GM21717 (cell line): ENCODE measurements around the gene SYTL2.
"Not testable (repeated sequence)": the region's sequence is repeated elsewhere in the genome, so short reads cannot be mapped to it uniquely, and the experiment has no call there.

ENCODE experiments used
- ATAC-seq: cut with Tn5 transposase; IDR thresholded peaks from one replicate; pipeline ENCODE4 v1.9.1; 2021; ENCODE audit warnings: mild to moderate bottlenecking, moderate library complexity; ENCODE audit not compliant: unreplicated experiment

Gene SYTL2

DNA sequence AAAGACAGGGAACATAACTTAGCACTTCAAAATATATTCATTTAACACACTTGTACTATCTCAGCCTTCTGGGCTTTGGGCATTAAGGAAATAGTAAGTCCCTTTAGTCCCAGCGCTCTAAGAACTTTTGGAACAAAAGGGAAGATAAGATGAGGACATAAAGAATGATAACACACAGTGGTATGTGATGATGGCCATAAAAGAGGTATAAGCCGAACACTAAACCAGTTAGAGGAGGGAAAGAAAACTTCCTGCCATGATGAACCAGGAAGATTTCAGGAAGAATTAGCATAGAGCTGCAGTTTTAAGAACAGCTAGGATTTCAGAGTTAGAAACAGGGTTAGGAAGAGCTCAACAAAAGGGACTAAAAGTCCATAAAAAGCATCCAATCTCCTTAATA lies 11.8 kb downstream of the SYTL2 start:
- no peak for ATAC-seq

DNA sequence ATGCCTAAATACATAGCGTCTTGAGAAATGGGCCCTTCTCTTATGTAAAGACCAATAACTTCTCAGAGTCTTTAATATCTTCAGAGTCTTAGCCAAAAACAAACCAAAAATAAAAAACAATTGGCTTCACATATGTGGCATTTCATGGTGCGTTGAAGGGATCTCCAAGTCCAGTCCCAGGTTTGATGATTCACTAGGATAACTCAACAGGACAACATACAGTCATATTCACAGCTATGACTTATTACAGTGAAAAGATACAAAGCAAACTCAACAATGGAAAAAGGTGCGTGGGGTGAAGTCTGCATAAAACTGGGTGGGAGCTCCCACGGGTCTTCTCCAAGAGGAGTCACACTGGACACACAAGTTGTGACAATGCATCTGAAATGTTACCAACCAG lies 12.6 kb downstream of the SYTL2 start:
- ATAC-seq, result no peak

DNA sequence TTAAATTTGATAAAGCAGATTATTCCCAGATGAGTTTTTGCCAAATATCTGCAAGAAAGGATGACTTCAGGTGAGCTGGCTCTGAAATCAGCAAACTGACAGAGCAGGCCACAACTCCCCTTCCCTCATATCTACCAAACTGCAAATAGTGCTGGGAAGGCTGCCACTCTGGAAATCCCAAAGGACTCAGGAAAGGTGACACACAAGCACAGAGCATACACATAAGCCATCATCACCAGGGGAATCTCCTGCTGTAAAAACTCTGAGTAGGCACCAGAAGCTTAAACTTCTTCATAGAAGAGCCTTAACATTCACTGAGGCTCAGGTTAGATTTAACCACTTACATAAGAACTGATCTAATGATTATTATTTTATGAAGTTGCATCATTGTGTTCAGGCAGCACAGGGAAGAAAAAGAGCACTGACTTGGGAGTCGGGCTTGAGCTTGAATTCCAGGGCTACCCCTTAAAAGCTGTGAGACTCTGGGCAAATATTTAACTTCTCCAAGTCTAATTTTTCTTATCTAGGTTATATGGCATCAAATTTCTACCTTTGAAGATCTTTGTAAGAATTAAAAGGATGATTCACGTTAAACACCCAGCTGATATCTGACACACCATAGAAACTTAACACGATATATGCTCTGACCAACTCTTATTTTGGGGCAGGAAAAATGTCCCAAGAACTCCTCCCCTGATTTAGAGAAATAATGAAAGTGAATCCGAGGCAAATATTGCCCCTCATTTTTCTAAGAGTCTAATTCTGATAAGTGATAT lies 15.0 kb downstream of the SYTL2 start:
- ATAC-seq, result no peak

DNA sequence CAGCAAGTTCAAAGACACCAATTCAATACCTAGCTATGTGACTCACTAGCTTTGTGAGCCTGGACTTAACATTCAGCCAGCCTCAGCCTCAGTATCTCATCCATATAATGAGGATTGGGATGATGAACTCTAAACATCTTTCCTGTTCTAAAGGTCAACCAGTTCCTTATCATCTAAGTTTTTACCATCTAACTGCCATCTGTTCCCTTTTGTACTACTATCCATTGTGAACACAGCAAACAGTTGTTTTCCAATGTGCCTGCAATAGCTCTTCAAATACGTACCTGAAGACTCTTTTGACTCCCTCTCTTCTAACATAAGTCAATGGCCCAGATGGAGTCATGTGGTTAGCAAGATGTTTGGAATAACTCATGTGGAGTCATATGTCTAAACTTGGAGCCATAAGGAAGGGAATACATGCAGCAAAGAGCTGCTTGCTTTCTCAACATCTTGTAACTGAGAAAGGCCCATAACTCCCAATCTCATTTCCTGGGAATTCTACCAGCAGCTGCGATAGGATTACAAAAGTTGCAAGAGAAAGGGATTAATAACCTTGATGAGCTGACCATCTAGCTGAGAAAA lies 19.4 kb downstream of the SYTL2 start:
- no peak for ATAC-seq

DNA sequence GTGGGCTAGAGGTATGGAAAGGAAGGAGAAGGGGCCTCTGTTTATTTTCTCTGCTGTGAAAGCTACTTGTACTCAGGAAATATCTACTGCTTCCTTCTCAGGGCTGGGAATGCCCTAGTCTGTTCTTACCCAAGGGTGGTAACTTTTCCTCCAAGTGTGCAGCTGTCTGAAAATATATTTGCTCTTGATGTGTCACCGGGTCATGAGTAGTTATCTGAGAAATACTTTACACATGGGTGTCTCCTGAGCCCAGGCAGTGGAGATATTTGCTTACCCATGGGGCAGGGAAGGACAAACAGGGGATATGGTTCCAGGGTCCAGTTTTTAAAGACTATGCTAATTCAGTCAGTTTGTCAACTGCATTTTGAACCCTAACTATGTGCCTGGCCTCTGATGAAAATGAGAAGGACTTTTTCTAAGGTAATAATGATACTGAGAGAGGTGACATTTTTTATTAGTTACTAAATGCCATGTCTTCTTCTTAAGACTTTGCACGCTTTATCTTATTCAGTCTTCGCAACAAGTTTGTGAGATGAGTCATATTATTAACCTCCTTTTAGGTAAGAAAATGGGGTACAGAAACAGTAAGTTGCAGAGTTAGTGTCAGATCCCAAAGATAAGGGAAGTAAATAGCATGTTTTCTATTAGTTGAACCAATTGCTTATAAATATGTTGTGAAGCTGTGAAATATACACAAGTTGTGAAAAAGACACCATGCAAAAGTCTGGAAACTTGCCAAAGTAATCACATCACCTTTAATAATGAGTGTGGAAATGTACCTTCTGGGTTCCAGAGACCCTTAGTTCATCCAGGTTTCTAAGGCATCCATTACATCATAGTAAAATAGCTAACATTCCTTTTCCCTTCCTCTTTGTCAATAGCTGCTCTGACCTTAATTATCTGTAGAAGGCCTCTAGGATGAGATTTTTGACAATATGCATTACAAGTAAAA lies 22.9 kb downstream of the SYTL2 start:
- ATAC-seq, result no peak

DNA sequence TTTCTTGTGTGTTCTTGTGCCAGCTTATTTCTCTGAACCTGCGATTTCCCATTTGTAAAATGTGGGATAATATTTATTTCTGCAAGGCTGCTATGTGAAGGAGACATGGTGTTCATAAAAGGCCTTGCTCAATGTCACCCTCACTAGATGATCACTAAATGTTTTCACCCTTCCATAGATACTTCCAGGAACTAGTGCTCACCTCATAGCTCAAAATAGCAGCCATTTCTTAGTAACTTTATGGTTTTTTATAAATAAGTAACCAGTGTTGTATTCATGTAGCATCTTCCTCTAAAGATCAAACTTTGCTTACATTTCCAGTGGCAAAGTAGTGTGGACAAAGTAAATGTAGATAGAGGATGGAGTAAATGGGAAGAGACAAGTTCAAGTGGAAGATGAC lies 23.8 kb downstream of the SYTL2 start:
- no peak for ATAC-seq

DNA sequence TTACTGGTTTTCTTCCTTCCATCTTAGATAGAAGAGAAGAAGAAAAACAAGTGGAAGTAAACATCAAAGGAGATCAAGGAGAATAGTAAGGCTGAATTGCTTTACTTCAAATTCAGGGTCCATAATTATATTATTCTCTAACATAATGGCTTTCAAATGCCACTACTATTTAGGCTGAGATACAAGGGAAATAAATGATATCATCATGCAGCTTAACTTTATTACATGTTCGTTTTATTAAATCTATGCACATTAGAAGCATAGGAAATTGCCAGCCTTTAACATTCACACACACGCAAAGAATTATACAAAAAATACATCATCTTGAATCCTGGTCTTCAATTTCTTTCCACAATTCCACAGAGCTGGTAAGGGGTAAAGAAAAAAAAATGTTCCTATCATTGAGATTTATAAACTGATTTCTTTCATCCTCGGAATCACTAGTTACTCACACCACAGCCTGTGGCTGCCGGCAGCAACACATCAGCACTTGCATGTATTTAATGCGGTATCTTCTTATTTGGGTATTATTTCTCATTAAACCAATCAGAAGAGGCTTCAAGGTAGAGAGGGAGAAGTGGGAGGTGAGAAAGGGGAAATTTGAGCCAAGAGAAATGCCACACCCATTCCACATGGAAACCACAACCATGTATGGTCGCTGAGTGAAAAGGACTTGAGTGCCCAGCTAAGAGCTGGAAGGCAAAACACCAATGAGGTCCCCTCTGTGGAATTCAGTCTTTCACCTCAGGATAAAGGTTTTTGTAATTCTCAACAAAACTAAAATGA lies 26.3 kb downstream of the SYTL2 start:
- no peak for ATAC-seq

DNA sequence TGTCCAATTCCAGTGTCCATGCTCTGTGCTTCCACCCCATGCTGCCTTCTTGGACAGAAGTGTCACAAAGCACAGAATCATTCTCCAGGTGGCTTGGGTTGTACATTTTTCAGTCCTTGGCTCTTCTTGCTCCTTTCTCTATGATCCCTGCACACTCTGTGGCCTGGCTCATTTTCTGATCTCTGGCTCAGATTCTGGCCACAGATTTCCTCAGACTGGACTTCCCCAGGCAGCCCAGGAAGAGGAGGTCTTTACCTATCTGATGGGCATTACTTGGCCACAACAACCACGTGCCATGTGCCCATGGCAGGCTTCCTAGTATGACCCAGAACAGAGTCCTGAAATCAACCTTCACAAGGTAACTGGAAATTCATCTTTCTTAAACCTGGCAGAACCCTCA lies 27.2 kb downstream of the SYTL2 start:
- ATAC-seq, result no peak

DNA sequence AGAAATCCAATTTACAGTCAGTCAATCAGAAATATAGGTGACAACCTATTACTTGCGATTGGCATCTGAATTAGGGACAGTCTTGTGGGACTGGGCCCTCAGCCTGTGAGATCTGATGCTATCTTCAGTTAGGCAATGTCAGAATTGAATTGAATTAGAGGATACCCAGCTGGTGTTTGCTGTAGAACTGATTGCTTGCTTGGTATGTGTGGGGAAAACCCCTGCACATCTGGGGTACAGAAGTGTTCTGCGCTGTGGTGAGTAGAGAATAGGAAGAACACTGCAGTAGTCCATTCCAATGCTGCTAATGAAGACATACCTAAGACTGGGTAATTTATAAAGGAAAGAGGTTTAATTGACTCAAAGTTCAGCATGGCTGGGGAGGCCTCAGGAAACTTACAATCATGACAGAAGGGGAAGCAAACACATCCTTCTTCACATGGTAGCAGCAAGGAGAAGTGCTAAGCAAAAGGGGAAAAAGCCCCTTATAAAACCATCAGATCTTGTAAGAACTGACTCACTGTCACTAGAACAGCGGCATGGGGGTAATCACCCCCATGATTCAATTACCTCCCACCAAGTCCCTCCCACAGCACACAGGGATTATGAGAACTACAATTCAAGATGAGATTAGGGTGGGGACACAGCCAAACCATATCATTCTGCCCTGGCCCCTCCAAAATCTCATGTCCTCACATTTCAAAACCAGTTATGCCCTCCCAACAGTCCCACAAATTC lies 30.0 kb downstream of the SYTL2 start:
- not testable (repeated sequence) for ATAC-seq

DNA sequence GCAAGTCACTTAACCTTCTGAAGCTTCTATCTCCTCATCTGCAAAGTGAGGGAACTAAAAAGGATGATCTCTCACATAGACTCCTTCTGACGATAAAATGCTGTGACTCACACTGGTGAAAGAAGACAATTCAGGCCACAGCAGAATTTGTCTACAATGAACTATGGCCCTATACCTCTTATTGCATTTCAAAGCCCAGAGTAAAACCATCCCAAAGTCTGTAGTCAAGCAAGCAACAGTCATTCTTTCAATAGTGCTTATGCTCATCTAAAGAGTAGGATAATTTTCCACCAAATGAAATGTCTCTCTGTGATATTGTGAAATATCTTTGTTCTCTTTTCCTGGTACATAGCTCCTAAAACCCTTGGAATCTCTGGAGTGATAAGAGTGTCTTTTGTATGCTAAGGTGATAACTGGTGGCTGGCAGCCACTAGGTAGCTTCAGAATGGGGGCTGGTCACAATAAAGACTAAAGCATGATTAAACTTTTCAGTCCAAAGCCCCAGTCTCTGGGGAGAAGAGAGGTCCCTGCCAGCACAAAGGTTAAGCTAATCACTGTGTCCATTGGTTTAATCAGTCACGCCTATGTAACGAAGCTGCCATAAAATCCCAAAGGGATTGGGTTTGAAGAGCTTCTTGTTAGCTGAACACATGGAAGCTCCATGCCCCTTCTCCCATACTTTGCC lies 30.8 kb downstream of the SYTL2 start:
- no peak for ATAC-seq

DNA sequence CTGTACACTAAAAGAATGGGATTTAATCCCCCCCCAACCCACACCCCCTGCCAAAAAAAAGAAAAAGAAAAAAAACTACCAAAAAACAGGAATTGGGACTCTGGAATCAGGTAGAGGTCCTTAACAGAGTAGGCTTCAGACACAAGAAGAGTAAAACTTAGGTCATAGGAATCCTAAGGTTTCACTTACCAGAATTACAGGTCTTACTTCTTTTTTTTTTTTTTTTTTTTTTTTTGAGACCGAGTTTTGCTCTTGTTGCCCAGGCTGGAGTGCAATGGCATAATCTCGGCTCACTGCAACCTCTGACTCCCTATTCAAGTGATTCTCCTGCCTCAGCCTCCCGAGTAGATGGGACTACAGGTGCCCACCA lies 33.4 kb downstream of the SYTL2 start:
- ATAC-seq, result not testable (repeated sequence)

DNA sequence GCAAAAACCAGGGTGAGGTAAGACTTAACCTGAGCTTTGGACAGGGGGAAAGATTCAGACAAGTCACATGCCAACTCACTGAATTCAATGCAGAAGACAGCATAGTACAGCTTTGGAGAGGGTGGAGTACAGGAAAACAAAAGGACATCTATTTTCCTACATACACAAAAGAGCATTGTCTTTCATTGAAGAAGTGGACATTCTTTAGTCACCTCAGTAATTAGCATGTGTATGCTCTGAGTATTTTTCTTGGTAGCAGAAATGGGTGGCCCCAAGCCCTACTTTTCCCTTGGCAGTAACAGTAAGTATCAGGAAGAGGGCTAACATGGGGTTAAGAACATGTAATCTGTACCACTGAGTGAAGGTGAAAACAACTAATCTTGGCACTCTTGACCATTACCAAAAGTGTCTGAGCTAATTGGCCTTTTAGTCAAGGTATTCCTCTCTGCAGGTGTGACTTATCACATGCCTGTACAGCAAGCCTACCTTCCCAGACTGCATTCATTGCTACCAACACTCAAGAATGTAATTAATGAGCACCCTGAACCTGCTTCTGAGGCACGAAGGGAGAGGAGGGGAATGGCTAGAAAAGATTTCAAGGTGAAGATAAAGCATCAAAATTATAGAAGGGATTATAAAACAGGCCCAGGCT lies 33.9 kb downstream of the SYTL2 start:
- ATAC-seq, result no peak

DNA sequence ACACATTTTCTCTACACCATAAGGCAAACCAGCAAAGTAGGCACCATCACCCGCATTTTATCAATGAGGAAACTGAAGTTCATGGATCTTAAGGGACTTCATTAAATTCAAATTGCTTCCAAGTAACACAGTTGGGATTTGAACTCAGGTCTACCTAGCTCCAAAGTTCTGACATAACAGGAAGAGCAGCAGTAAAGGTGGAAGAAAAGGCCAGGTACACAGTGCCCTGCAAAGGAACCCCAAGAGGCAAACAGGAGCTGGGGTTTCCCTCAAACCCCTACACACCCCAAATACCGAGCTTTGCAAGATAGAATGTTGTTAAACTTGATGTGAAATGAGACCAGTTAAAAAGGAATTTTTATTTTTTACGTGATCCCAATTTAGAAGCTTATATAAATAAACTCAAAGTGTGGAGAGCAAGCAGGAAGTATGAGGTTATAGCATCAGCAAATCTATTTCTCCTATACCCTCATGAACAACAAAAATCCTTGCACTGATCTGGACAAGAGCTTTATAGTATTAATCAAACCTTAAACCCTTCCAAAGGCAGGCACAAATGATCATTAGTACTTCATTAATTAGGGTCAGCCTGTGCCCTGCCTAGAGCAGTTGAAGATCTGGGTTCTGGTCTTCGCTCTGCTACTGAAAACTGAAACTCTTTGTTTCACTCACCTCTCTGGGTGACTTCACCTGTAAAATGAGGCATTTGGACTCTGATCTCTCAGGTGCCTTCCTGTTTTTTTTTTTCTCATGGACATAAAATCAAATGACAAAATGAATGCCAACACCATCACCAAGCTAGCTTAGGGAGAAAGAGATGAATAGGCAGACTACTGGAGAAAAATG lies 36.5 kb downstream of the SYTL2 start:
- no peak for ATAC-seq

DNA sequence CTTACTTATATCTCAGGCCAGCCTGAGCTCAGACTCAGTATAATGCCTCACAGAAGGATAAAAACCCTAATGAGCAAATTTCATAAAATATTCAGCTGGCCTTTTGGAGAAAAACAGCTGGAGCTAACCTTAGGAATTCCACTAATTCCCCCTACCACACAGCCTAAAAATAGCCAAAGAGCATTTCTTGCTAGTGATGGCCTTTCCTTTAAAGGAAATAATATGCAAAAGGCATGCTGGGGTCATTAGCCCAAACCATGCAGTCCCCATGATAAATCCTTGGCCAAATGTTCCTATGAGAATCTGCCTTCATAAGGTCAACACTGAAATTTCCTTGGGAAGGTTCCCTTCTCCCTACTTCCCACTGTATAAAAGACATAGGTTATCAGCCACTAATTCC lies 38.2 kb downstream of the SYTL2 start:
- ATAC-seq, result no peak

DNA sequence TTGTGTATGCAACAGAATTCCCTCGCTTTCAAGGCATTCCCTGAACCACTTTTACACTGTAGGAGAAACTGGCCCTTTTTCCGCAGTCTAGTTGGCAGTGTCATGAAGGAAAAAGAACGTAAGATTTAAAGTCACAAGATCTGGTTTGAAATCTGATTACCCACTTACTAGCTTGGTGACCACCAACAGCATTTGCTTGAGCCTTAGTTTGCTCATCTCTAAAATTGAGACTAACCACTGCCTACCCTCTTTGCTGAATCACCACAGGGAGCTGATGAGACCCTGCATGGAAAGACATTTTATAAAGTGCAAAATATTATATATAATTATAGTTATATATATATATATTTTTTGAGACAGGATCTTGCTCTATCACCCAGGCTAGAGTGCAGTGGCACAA lies 39.4 kb downstream of the SYTL2 start:
- ATAC-seq, result no peak

DNA sequence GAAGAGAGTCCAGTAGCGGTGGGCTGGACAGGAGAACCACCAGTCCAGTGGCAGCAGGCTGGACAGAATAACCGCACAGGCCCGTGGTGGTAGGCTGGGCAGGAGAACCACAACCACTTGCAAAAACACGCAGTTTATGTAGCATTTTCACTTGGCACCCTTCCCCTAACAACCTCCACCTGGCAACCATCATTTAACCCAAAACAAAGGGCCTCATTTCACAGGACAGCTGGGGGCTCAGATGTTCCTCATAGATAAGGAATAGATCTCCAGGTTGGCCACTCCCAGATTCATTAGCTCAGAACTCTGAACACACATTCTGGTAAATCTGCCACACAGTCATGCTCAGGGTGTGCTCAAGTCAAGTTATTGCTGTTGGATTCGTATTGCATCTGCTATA lies 41.2 kb downstream of the SYTL2 start:
- ATAC-seq, result no peak

DNA sequence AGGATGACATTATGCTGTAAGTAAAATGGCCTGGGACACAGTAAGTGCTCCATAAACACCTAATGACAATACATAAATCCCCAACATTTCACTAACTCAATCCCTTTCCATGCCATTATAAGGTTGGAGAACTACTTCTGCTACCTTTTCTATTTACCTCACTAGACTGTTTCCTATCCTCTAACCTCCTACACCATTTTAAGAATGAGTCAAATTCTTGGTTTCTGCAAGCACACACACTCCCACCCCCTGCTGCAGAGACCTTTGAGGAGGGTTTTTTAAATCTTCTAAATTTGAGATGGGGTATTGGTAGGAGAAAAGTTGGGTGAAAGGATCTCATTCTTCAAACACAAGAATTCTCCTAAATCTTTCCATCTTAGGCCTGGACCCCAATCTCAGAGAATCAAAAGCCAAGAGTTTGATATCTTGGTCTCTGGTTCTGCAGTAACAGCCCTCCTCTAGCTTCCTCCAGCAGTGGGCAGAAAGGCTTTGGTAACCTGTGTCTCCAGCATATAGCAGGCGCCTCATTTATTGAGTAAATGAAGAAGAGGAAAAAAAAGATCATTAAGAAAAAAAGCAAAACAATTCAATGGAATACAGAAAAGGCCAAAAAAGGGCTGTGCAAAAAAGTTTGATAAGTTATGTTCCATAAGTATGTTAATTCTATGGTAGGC lies 42.3 kb downstream of the SYTL2 start:
- ATAC-seq, result no peak
